ENCODE results near the gene CMIP. TPM values are rescaled to one million over a fixed set of nuclear protein-coding genes. Genes with fewer than 3 reads are reported as not detected.

CMIP gene
- total RNA-seq, 1 experiment from 2014 or later: 48.2 TPM

- no peak overlapping the region for H2AFZ ChIP-seq (ENCODE audit: low read length)
- no peak overlapping the region for H2BK5ac ChIP-seq (ENCODE audit: insufficient read length, low read length)
- no peak overlapping the region for H3K4ac ChIP-seq (ENCODE audit: low read depth, low read length)
- Mint-ChIP-seq H3K27ac (no peak overlapping the region), H3K4me3 (no peak overlapping the region), H3K9me3 (peaks cover 3 to 10% of the 10 kb centered on the region in 2 experiments; a peak in 4 of 5 replicates), H3K4me1 (no peaks in the 10 kb centered on the region), H3K27me3 (ENCODE audit: low read depth) (peaks cover 3% of the 10 kb centered on the region), H3K36me3 (ENCODE audit: insufficient read depth in 1 of 3, low read depth in 3 of 3) (peaks cover 0 to under 1% (median 0%) of the 10 kb centered on the region in 3 experiments; a peak in 2 of 7 replicates)
- no peaks in the 10 kb centered on the region for H4K20me1 ChIP-seq (ENCODE audit: control insufficient read depth, insufficient read depth, insufficient read length)
- no peaks in the 10 kb centered on the region for H3K79me1 ChIP-seq (ENCODE audit: insufficient read depth, low read depth, low read length, poor library complexity, severe bottlenecking)
- H3K23me2 ChIP-seq (ENCODE audit: insufficient read length, low read depth, low read length, poor library complexity, severe bottlenecking): no peaks in the 10 kb centered on the region
- no peak overlapping the region for H3K23ac ChIP-seq (ENCODE audit: insufficient read length, low read depth, low read length)
- no peak overlapping the region for H4K8ac ChIP-seq (replicated peaks; ENCODE audit: insufficient read length, low read depth, low read length)
- H2BK12ac ChIP-seq (ENCODE audit: insufficient read length, low read depth, low read length): no peak overlapping the region
- H3K56ac ChIP-seq (ENCODE audit: insufficient read length, low read depth, low read length): no peak overlapping the region
- H3K4me2 ChIP-seq (ENCODE audit: insufficient read depth, insufficient read length, low read length): no peak overlapping the region
- WGBS (ENCODE audit: extremely low coverage, insufficient read length, low lambda C conversion rate): no CpG with 5 or more reads among the region's 14 CpGs
- no peak overlapping the region for H3K27ac ChIP-seq (ENCODE audit: insufficient read length, low read depth, low read length)
- H3K79me2 ChIP-seq (ENCODE audit: insufficient read depth, low read length): no peaks in the 10 kb centered on the region
- H2BK120ac ChIP-seq (ENCODE audit: low read depth, low read length, poor library complexity, severe bottlenecking): no peak overlapping the region
- H2BK20ac ChIP-seq (ENCODE audit: low read depth, low read length, poor library complexity, severe bottlenecking): no peak overlapping the region
- H3T11ph ChIP-seq (ENCODE audit: low read length): no peak overlapping the region
- H3K9me3 ChIP-seq (ENCODE audit: control insufficient read depth, low read depth, low read length): no peaks in the 10 kb centered on the region
- no peak overlapping the region for H4K91ac ChIP-seq (ENCODE audit: insufficient read length, low read depth, low read length)
- no peaks in the 10 kb centered on the region for H3K4me1 ChIP-seq (ENCODE audit: insufficient read depth, low read length)
- H4K5ac ChIP-seq (ENCODE audit: insufficient read length, low read depth, low read length): no peak overlapping the region
- H3K9ac ChIP-seq (ENCODE audit: extremely low read depth, insufficient read length, low read length): no peak overlapping the region
- H2BK15ac ChIP-seq (ENCODE audit: low read depth, low read length): no peak overlapping the region
- no peak overlapping the region for H3K14ac ChIP-seq (ENCODE audit: insufficient read depth, low read length)
- DNase-seq: no peak
- no peaks in the 10 kb centered on the region for H3K27me3 ChIP-seq (ENCODE audit: insufficient read depth, low read length)
- no peak for TF ChIP-seq CTCF (conservative IDR thresholded peaks at IDR 0.05)
- H2AK5ac ChIP-seq (ENCODE audit: insufficient read length, low read length): no peak overlapping the region
- no peak overlapping the region for H3K18ac ChIP-seq (ENCODE audit: insufficient read length, low read depth, low read length)
Observed at GRCh38 chr16:81397879-81398520, 46.6 kb upstream of the CMIP start.

All from H9 (cell line).